HG03558 (cell line): ENCODE measurements around the gene PRKCA.
"Not testable (repeated sequence)": the region's sequence is repeated elsewhere in the genome, so short reads cannot be mapped to it uniquely, and the experiment has no call there.

Source experiments
- ATAC-seq: cut with Tn5 transposase; IDR thresholded peaks from one replicate; pipeline ENCODE4 v1.9.1; 2021; ENCODE audit warnings: moderate number of reproducible peaks; ENCODE audit not compliant: unreplicated experiment; ENCODE audit errors: extremely low read depth

PRKCA gene

GRCh38 chr17:66451188-66452149 is 149.1 kb downstream of the PRKCA start:
- ATAC-seq: no peak

GRCh38 chr17:66455060-66455459 is 152.6 kb downstream of the PRKCA start:
- ATAC-seq: no peak

GRCh38 chr17:66457499-66457898 is 155.1 kb downstream of the PRKCA start:
- ATAC-seq: not testable (repeated sequence)

GRCh38 chr17:66458782-66459181 is 156.4 kb downstream of the PRKCA start:
- ATAC-seq: no peak

- no peak for ATAC-seq
Measured at GRCh38 chr17:66459811-66460270, 157.4 kb downstream of the PRKCA start.

GRCh38 chr17:66460558-66460957 is 158.1 kb downstream of the PRKCA start:
- no peak for ATAC-seq

GRCh38 chr17:66461343-66461995 is 159.1 kb downstream of the PRKCA start:
- no peak for ATAC-seq

GRCh38 chr17:66462010-66462409 is 159.6 kb downstream of the PRKCA start:
- no peak for ATAC-seq

GRCh38 chr17:66464921-66465320 is 162.5 kb downstream of the PRKCA start:
- ATAC-seq: no peak

GRCh38 chr17:66465701-66466100 is 163.3 kb downstream of the PRKCA start:
- no peak for ATAC-seq

GRCh38 chr17:66466106-66466820 is 163.8 kb downstream of the PRKCA start:
- no peak for ATAC-seq

GRCh38 chr17:66466840-66467367 is 164.5 kb downstream of the PRKCA start:
- no peak for ATAC-seq

- ATAC-seq: no peak
Measured at GRCh38 chr17:66467766-66468165, 165.4 kb downstream of the PRKCA start.

GRCh38 chr17:66468241-66469087 is 166.1 kb downstream of the PRKCA start:
- no peak for ATAC-seq

GRCh38 chr17:66469088-66469442 is 166.7 kb downstream of the PRKCA start:
- ATAC-seq: no peak

GRCh38 chr17:66469461-66469860 is 167.0 kb downstream of the PRKCA start:
- ATAC-seq: no peak

- no peak for ATAC-seq
Measured at GRCh38 chr17:66469890-66470289, 167.5 kb downstream of the PRKCA start.

- no peak for ATAC-seq
Measured at GRCh38 chr17:66472123-66472522, 169.7 kb downstream of the PRKCA start.

GRCh38 chr17:66474258-66474657 is 171.8 kb downstream of the PRKCA start:
- ATAC-seq: no peak
